GM18511 (cell line): ENCODE data around the gene PRDM11.

Experiments used
- ATAC-seq: cut with Tn5 transposase; IDR thresholded peaks from one replicate; pipeline ENCODE4 v1.9.1; 2021; ENCODE audit warnings: mild to moderate bottlenecking, moderate library complexity; ENCODE audit not compliant: unreplicated experiment

Gene PRDM11

DNA sequence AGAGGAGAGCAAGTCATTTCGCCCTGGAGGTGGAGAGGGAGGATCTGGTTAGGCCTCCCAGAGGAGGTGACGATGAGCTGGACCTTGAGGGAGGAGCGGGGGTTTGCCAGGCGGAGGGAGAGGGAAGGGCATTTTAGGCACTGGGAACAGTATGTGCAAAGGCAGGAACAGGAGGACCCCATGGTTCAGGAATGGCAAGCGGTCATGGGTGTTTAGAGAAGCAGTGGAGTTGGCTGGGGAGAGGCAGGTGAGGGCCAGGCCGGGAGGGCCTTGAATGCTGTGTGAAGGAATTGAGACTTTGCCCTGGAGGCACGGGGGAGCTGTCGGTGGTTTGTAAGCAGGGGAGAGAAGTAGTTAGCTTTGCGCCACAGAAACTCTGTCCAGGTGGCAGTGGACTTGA lies 10.3 kb downstream of the PRDM11 start:
- ATAC-seq = no peak

DNA sequence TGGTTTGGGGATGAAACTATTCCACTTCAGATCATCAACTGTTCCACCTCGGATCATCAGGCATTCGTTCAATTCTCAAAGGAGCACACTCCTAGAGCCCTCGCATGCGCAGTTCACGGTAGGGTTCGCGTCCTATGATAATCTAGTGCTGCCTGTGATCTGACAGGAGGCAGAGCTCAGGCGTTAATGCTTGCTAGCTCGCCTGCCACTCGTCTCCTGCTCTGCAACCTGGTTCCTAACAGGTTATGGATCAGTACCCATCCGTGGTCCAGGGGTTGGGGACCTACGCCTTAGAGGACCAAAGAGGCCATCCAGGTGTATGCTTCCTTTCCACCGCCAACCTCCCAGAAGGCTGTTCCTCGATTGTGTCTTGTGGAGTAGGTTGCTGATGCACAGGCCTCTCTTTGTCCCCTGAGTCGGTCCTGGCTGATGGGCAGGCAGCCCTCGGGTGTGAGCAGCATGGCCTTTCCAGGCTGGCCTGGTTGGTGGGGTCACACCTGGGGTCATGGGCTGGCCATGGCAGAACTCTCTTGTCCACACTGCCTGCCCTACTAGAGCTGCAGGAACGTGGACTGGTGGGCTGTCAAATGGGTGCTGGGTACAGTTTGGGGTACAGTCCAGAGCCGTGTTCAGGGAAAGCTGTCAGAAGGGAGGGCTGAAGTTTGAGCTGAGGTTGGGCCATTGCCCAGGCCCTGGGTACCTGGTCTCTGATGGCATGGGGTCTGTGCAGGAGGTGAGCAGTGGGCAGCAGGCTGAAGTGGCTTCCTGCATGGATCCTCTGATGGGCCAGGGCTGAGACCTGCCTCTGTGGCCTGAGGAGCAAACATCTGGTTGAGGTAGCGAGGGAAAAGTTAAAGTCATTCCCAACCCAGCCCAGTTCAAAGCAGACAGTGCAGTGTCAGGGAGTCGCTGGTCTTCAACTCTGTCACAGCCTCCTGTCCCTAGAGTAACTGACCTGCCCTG lies 11.1 kb downstream of the PRDM11 start:
- no peak for ATAC-seq

- ATAC-seq = no peak
These were observed 11.8 kb downstream of the PRDM11 start for GRCh38 chr11:45158210-45158731.

- ATAC-seq = no peak
These were observed 12.6 kb downstream of the PRDM11 start for GRCh38 chr11:45158891-45159605.

- ATAC-seq = no peak
These were observed 13.4 kb downstream of the PRDM11 start for GRCh38 chr11:45159781-45160365.

GRCh38 chr11:45161252-45162063 lies 15.0 kb downstream of the PRDM11 start:
- ATAC-seq = no peak

DNA sequence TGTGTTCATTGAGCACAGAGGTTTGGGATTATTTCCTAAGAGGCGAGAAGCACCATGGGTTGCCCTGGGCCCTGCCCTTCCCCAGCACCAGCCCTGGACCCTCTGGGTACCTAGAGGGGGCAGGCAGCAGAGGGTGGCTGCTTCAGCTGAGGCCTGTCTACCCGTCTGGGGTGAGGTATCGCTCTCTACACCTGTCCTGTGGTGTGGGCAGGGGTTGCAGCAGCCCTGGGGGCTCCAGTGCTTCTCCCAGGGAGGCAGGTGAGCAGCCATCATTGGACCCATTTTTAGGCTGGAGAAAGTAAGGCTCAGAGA lies 15.6 kb downstream of the PRDM11 start:
- no peak for ATAC-seq

DNA sequence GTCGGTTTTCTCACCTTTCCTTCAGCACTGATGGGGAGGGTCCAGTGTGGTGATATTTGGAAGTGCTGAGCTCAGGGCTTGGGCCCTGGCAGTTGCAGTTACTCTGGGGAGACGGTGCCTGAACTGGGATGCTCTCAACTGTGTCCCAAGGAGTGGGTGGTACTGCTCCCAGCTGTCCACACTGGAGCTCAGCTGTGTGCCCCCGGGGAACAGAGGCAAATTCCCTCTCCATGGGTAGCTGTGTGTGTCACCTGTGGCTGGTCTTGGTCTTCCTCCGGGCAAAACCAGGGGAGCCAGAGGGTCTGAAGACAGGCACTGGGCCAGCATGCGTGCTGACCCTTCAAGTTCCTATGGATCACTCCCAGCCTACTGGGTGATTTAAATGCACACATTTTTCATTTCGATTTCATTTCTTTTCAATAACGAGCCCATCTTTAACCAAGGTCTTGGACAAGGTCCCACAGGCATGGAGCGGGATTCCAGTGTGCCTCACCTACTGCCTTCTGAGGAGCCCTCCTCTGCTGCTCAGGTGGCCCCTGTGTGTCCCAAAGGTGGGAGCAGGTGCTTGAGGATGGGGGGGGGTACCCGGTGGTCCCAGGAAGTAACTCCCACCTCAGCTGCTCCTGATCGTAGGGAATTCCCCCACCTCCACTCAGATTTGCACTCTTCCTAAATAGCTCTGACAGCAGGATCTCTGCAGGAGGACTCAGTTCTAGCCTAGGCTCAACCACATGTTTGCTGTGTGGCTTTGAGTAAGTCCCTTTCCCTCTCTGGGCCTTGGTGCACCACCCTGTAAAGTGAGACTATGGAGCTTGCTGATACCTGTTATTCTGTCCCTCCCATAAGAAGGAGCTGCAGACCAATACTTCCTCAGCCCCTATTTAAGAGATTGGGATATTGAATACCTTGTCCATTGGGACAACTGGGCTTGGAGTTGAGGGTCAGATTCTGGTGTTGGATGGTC lies 16.8 kb downstream of the PRDM11 start:
- no peak for ATAC-seq

GRCh38 chr11:45163956-45164575 lies 17.6 kb downstream of the PRDM11 start:
- ATAC-seq = no peak

DNA sequence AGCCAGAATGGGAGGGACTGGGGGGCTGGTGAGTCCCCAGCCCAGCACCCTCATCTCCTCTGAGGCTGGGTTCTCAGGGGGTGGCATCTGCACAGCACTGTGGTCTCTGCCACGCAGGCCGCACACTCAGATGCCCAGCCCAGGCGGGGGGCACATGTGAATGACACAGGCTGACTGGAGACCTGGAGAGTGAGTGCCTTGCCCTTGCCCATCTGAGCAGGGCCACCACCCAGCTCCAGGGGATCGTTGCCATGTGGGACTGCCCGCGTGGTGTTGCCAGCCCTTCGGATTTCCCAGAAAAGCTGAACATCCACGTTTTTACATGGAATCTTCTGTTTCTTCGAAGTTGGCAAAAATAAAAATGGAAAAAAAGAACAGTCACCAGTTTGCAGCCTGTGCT lies 18.9 kb downstream of the PRDM11 start:
- no peak for ATAC-seq

DNA sequence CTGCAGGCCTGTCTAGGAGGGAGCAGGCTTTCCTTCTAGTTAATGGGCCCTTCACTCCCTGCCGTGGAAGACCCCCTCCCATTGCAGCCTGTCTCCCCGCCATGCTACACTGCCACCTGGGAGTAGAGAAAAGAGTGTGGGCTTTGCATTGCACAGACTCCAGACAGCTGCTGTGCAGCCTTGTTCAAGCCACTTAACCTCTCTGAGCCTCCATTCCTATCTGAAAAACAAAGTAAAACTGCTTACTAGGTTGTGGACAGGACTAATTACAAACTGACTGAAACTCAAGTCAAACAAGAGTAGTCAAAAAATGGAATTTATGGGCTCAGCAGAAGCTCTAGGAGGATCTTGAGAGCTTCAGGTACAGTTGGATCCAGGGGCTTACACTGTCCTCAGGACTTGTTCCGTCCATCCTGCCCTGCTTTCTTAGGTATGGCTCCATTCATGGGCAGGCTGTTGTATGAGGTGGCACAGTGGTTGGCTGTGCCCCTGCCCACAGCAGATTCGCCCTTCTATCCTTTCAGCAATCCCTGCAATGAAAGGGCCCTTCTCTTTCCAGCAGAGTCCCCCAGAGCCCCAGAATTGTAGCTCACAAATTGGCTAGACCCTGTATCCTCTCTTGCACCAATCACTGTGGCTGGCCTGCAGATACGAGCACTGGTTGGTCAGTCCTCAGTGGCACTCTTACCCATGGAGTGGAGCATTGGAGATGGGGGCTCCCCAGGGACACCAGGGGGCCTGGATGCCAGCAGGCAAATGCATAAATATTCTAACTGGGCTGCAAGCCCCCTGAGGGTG lies 19.6 kb downstream of the PRDM11 start:
- no peak for ATAC-seq

GRCh38 chr11:45166604-45166897 lies 20.1 kb downstream of the PRDM11 start:
- no peak for ATAC-seq

DNA sequence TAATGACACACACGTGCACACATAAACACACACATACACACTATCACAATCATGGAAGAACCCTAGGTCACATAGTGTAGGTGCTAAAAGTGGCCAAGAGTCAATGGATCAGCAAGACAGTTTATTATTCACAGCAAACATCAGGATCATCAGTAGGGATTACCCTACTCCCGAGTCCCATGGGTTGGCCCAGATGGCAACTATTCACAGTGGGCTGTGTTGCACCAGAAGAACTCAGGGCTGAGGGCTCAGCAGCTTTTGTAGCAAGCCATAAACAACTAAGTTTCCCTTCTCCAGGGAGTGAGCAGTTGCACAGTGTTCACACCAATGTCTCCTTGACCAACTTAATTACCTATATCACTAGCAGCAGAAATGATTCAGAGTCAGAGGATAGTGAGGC lies 20.8 kb downstream of the PRDM11 start:
- no peak for ATAC-seq

DNA sequence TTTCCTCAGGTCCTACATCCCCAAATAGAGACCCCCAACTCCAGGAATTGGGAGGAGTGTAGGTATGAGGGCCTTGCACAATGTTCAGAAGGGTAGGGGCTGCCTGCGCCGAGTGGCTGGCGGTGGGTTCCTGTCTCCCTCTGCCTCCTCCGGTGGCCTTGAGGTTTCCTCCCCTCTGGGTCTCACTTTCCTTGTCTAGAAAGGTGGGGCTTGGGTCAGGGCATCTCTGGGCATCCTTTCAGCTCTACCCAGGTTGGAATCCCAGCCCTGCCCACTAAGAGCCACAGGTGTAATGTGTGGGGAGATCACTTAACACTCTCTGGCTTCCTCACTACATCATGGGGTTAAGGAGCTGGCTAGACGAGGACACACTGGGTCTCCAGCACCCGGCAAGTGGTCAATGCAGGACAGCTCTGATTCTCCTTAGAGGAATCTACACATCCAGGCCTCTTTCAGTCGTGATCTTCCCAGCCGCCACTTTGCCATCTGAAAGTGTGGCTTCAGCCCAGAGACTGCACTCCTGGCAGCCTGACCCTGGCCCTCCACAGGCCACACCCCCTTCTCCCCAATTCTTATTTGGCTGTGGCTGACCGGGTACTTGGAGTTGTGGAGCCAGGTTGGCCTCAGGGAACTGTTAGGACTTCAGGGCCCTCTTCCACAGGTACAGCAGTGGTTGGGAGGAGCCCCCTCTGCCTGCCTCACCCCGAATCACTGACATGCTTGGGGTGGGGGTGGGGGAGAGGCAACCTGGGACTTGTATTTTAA lies 22.1 kb downstream of the PRDM11 start:
- ATAC-seq = no peak

- no peak for ATAC-seq
These were observed 23.1 kb downstream of the PRDM11 start for GRCh38 chr11:45169310-45170072.

- ATAC-seq = no peak
These were observed 24.0 kb downstream of the PRDM11 start for GRCh38 chr11:45170484-45170883.

GRCh38 chr11:45171550-45171949 lies 25.1 kb downstream of the PRDM11 start:
- no peak for ATAC-seq
